Loucy (cell line): ENCODE data around the gene CSN2.

Experiments
- CTCF ChIP-seq: fragments of 200-600 bp; sonication (generic); conservative IDR thresholded peaks from 2 replicates; pipeline ENCODE4 v1.5.1; 2014; ENCODE audit warnings: mild to moderate bottlenecking, antibody characterized with exemption, low read length
- EZH2phosphoT487 ChIP-seq: fragments of 200-600 bp; IDR thresholded peaks from 2 replicates; pipeline ENCODE4 v1.6.1; 2018; ENCODE audit warnings: antibody characterized with exemption, mild to moderate bottlenecking, moderate library complexity, borderline replicate concordance

DNA sequence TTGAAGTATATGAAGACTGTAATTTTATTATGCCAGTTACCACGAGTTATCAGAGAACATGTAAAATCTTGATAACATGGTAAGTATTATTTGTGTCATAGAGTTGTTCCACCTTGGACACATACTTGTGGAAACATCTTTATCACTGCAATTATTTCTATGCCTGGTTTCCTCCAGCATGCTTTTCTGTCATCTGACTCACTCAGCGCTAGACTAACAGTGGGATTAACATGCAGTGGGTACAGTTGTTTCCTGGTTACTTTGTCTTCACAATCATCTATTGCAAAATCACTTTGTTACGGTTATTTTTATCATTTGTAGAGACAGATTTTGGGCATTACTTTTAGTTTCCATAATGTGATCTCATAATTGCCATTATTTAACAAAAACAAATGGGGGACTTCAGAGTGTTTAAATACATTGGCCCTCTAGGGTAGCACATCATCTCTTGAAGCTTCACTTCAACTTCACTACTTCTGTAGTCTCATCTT, 30.0 kb upstream of the CSN2 start, which contains the start of gene STATH:
- TF ChIP-seq CTCF (no peak), EZH2phosphoT487 (no peak)
